ENCODE data around the gene ZMYND8. TPM values are rescaled to one million over a fixed set of nuclear protein-coding genes. Genes with fewer than 3 reads are reported as not detected.

Gene ZMYND8
- total and polyA plus RNA-seq, 10 of the 15 experiments (the other 5 are each of a cell fraction or from before 2014, with no cell fraction given) = 12.9 to 54.8 (median 23.1) TPM

GRCh38 chr20:47400685-47401084 lies 44.2 kb upstream of the ZMYND8 start (continued):
- TF ChIP-seq RCOR1 (conservative IDR thresholded peaks at IDR 0.05; ENCODE audit: low read depth, low read length) (no peak), RAD51 (IDR thresholded peaks at IDR 0.05) (peak; percentile 78), BMI1 (IDR thresholded peaks at IDR 0.05; ENCODE audit: borderline replicate concordance) (no peak), RFX5 (IDR thresholded peaks at IDR 0.05; ENCODE audit: low read depth, low read length) (no peak), NR2C2 (IDR thresholded peaks at IDR 0.05; ENCODE audit: borderline replicate concordance, control insufficient read depth, insufficient read length, low read depth) (no peak), CTCF (IDR thresholded peaks at IDR 0.05 in 2 of 3, conservative IDR thresholded peaks at IDR 0.05 in 1 of 3; ENCODE audit: control insufficient read depth in 2 of 3, extremely low read depth in 1 of 3, insufficient read depth in 1 of 3, low read depth in 3 of 3, low read length in 3 of 3) (no peak), TCF3 (IDR thresholded peaks at IDR 0.05; ENCODE audit: borderline replicate concordance, insufficient read depth, low read depth, low read length) (no peak), SP1 (IDR thresholded peaks at IDR 0.05; ENCODE audit: low read depth, low read length) (no peak), TBL1XR1 (IDR thresholded peaks at IDR 0.05; ENCODE audit: low read depth, low read length) (no peak), NFYB (IDR thresholded peaks at IDR 0.05; ENCODE audit: insufficient read depth, low read depth, low read length) (peak; percentile 75)

GRCh38 chr20:47397652-47398301 lies 41.3 kb upstream of the ZMYND8 start:
- DNase-seq (ENCODE audit: low read depth, low spot score) = no peak
- no TSS peak for BruUV-seq (replicated peaks)
- intact Hi-C loops (cut with micrococcal nuclease; ENCODE audit: unreplicated experiment) (no loop called here), in situ Hi-C loops (cut with MboI) (loop anchor here (5.0 kb wide), 1 partner anchor 225 kb away; no protein-coding TSS in a partner anchor)
- H3K4me2 ChIP-seq (ENCODE audit: control insufficient read depth, insufficient read depth) = no peak overlapping the region
- peak; percentile 59; the same call in 1 of the 2 replicates for TF ChIP-seq NFXL1 (IDR thresholded peaks at IDR 0.05; ENCODE audit: borderline replicate concordance)
- no peak for TF ChIP-seq HSF1 (IDR thresholded peaks at IDR 0.05; ENCODE audit: low read depth, low read length)
- H3K79me2 ChIP-seq (ENCODE audit: control insufficient read depth, insufficient read depth, low read length) = no peaks in the 10 kb centered on the region
- ATAC-seq = no peak
- H3K4me3 ChIP-seq = no peak overlapping the region
- peaks cover 1% of the 10 kb centered on the region for H3K4me1 ChIP-seq (ENCODE audit: control insufficient read depth, insufficient read depth, low read length)
- 91% methylated on average over 9 of the region's 9 CpGs for WGBS (ENCODE audit: insufficient coverage, insufficient replicate concordance, low lambda C conversion rate, missing lambda C conversion rate)
- no peak overlapping the region for H3K9ac ChIP-seq (ENCODE audit: control insufficient read depth, insufficient read depth, low read length)
- no peak overlapping the region for H2AFZ ChIP-seq (ENCODE audit: control insufficient read depth, low read depth, low read length)
- H4K20me1 ChIP-seq (ENCODE audit: control insufficient read depth, insufficient read depth) = no peaks in the 10 kb centered on the region
- no peak for FAIRE-seq
- ChIA-PET CTCF (interaction anchor here (0.8 kb wide), 1 partner anchor 8 kb away, joined by 3 read pairs; no protein-coding TSS in a partner anchor), RAD21 (ENCODE audit: unreplicated experiment) (no interaction called here), SMC1A (ENCODE audit: uncharacterized antibody, unreplicated experiment) (interaction anchor here (0.6 kb wide), 1 partner anchor 1391 kb away, joined by 3 read pairs; no protein-coding TSS in a partner anchor), POLR2A (no interaction called here)
- no peaks in the 10 kb centered on the region; the same call in 1 of the 3 replicates for H3K9me3 ChIP-seq (replicated peaks; ENCODE audit: control insufficient read depth, insufficient read depth, low read length)
- no peak overlapping the region for H3K27ac ChIP-seq (ENCODE audit: control insufficient read depth, insufficient read depth)
- H3K27me3 ChIP-seq (replicated peaks in 1 of 2; ENCODE audit: control insufficient read depth in 2 of 2, insufficient read depth in 2 of 2, low read length in 1 of 2) = no peaks in the 10 kb centered on the region
- H3K36me3 ChIP-seq (ENCODE audit: control insufficient read depth in 2 of 2, insufficient read depth in 2 of 2, low read length in 1 of 2) = peaks cover 0 to 3% of the 10 kb centered on the region in 2 experiments; a peak in 2 of 4 replicates

All from GM12878 (cell line).